Measurements from ENCODE around the gene PYGM. TPM values are rescaled to one million over a fixed set of nuclear protein-coding genes. Genes with fewer than 3 reads are reported as not detected.

PYGM gene
- total RNA-seq, 1 donor from 2014 or later, result 14.3 TPM

DNA sequence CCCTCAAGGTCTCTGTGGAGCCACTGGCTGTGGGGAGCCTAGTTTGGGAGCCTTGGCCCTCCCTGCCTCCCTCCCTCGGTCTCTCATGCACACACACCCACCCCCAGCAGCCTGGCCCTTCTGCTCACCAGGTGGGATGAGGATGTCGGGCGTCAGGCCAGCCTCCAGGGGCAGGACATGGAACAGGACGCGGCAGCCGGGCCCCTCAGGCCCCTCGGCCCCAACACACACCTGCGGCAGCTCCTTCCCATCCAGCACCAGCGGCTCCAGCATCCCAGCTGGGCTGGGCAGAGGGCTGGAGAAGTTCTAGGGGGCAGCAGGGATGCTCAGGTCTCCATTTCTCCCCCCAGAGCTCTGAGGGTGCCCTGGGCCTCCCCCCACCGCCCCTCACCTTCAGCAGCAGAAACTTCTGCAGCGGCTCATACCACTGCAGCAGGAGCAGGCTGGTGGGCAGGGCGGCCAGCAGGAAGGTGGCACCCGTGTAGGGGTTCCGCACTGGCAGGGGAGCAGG lies 32.1 kb upstream of the PYGM start:
- no peak for DNase-seq (ENCODE audit: low spot score)

- no peak for DNase-seq (ENCODE audit: low spot score)
Measured at GRCh38 chr11:64790205-64791095, 30.7 kb upstream of the PYGM start.

DNA sequence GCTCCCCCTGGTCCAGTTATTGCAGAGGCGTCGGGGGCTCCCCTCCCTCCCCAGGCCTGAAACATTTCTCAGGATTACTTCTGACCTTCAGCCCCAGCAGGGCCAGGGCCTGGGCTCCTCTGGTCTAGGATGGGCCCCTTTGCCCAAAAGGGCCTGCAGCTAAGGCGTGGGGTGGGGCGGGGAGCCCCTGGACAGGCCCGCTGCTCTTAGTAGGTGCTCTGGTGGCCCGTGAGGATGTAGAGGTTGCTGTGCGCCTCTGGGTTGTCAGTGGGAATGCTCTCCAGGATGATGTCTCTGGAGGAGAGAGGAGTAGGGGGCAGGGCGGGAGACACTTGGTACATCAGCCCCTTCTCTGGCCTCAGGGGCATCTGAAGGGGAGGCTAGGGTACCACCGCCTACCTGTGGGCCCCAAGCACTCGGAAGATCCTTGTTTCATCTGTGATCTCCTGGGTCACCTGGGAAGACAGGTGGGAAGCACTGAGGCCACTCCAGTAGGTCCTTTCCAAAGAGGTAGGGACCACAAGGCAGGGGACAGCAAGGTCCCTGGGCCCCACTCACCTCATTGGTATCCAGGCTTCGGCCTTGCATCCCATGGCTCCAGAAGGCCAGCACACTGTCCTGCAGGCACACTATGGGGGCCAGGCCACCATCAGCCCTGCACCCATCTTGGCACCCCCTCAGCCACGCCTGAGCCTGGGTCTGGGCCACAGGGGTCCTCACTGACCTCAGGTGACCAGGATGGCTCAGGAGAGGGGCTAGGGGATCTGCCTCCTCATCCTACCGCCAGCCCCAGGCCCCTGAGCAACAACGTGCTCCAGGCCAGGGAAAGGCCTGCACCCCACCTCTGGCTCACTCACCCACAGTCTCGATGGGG lies 29.8 kb upstream of the PYGM start:
- DNase-seq (ENCODE audit: low spot score), result no peak

DNA sequence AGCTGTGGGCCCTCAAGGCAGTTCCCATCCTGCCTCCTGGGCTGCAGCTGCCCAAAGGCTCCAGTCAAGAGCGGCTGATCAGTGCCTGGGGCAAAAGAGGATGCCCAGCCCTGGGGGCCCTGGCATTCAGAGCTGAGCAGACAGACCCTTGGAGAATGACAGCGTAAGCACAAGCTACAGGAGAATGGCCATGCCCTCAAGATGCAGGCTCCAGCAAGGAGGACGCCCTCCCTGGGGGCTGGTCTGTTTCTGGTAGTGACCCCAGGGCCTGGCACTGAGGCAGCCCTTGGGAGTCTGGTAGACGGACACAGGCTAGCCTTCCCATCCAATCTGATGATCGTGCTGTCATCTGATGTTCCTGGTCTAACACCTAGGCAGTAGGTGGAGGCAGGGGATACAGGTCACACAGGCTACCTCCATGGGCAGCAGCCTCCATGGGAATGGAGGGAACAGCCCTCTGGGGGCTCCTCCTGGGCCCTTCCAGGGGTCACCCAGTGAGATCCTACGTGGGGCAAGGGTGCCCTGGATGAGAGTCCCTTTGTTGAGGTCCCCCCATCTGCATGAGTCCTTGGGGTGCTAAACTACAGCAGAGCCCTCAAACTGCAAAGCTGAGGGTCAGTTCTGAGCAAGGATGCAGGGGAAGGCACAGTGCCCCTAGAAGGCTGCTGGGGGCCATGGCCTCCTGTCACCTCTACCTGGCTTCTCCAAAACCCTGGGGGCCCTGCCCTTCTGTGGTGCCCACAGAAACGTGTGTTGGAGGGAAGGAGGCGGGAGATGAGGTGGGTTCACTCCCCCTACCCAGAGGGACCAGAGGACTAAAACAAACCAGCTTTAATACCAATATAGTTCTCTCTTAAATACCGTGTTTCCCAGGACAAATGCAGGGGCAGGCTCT lies 28.8 kb upstream of the PYGM start:
- no peak for DNase-seq (ENCODE audit: low spot score)

GRCh38 chr11:64787526-64788320 lies 27.9 kb upstream of the PYGM start:
- DNase-seq (ENCODE audit: low spot score), result peak; percentile 60

- no peak for DNase-seq (ENCODE audit: low spot score)
Measured at GRCh38 chr11:64786308-64786707, 26.5 kb upstream of the PYGM start.

GRCh38 chr11:64784813-64785581 lies 25.2 kb upstream of the PYGM start:
- no peak for DNase-seq (ENCODE audit: low spot score)

- peak; percentile 99 for DNase-seq (ENCODE audit: low spot score)
Measured at GRCh38 chr11:64778473-64779298, 18.9 kb upstream of the PYGM start, which contains the start of gene SF1. SF1 (minus strand) TSS chr11:64778542; CDS start chr11:64778392, 150 bp downstream.

DNA sequence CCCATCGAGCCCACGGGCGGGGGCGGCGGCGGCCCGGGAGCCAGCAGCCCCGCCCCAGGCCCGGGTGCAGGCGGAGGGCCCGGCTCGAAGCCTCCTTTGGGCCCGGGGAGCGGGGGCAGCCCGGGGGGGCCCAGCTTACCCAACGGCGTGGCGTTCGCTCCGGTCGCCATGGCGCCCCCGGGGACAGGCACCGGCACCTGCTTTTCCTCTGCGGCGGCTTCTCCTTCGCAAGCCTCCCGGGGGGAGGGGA lies 18.4 kb upstream of the PYGM start:
- no peak for DNase-seq (ENCODE audit: low spot score)

GRCh38 chr11:64777449-64778222 lies 17.9 kb upstream of the PYGM start:
- DNase-seq (ENCODE audit: low spot score), result peak; percentile 81

GRCh38 chr11:64776875-64777274 lies 17.1 kb upstream of the PYGM start:
- DNase-seq (ENCODE audit: low spot score), result no peak

GRCh38 chr11:64776425-64776824 lies 16.7 kb upstream of the PYGM start:
- no peak for DNase-seq (ENCODE audit: low spot score)

GRCh38 chr11:64774144-64774543 lies 14.4 kb upstream of the PYGM start:
- DNase-seq (ENCODE audit: low spot score), result no peak

DNA sequence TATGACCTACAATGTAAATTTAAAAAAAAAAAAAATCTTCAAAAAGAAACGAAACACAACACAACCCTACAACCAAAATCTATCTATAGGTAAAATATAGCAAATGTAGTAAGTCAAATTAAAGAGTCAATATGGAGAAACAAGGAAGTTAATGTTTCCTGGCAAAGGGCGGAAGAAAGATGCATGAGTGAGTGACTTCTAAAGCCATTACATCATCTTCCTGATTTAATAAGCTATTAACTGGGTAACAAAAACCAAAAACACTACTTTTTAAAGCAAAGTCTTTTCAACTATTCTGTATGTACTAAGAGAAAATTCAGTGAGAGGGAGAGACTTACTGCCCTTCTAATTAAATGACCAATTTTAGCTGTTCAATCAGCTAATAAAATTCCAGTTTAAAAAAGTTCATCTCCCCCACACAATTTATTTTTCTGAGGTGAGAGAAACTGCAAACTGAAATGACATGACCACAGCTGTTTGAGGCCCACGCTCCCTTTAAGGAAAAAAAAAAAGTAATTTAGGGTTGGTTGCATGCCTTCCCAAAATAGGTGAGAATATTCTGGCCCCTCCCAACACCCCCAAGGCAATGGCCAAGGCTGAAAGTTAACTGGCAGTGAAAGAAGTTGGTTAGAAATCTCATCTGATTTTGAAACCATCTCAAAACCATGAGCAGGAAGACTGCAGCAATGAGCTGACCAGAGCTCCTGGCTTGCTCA lies 12.7 kb upstream of the PYGM start:
- DNase-seq (ENCODE audit: low spot score), result no peak

DNA sequence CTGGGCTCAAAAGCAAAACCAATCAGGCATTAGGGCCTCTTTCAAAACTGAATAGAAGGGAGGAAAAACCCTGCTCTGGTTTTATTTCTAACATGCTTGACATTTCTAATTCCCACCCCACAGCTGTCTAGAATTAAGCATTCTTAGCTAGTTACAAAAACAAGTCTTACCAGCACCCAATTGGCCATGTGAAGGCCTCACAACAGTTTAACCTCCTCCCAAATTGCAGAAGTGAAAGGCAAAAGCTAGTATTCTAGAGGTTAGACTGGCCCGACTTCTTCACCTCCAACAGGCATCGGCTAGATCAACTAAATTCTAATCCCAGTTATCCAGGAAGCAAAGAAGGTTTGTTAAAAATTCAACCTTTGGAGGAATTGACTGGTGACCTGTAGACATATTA lies 12.1 kb upstream of the PYGM start:
- DNase-seq (ENCODE audit: low spot score), result no peak

DNA sequence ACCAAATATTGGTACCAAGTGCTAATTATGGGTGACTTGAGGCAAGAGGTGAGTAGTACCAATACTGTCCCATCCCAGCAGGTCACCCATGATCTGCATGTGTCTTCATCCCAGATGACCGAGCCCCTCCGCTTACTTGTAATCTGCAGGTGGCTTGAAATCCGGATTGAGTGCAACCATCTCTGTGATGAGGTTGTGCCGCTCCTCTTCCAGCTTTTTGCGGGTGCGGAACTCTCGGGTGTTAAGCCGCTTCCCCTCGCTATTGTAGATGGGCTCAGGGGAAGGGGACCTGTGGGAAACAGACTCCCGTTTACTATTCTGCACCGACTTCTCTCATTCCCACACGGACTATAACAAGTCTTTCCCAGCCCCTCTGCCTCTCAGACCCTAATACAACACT lies 10.3 kb upstream of the PYGM start:
- DNase-seq (ENCODE audit: low spot score), result no peak

GRCh38 chr11:64769283-64769682 lies 9.5 kb upstream of the PYGM start:
- no peak for DNase-seq (ENCODE audit: low spot score)

- no peak for DNase-seq (ENCODE audit: low spot score)
Measured at GRCh38 chr11:64768300-64768694, 8.5 kb upstream of the PYGM start.

All from mucosa of gallbladder (tissue), 1 donor.